Testis (tissue), 2 donors: ENCODE measurements around the gene NAA80.

Experiments used
- POLR2A ChIP-seq: fragments of 450-650 bp; IDR thresholded peaks from one replicate; pipeline ENCODE4 v1.6.1; 2017; ENCODE audit warnings: antibody characterized with exemption, mild to moderate bottlenecking, moderate library complexity
- TF ChIP-seq, protein P1 (sequence below), 3 experiments: fragments of 450-650 bp in 2 of 3; fragments of 200-600 bp in 1 of 3; sonication (generic) in 1 of 3; IDR thresholded peaks; one replicate each; pipeline ENCODE4 v1.5.1; 2016 to 2019; ENCODE audit warnings: antibody characterized with exemption in 3 of 3, mild to moderate bottlenecking in 2 of 3, moderate library complexity in 1 of 3

DNA sequence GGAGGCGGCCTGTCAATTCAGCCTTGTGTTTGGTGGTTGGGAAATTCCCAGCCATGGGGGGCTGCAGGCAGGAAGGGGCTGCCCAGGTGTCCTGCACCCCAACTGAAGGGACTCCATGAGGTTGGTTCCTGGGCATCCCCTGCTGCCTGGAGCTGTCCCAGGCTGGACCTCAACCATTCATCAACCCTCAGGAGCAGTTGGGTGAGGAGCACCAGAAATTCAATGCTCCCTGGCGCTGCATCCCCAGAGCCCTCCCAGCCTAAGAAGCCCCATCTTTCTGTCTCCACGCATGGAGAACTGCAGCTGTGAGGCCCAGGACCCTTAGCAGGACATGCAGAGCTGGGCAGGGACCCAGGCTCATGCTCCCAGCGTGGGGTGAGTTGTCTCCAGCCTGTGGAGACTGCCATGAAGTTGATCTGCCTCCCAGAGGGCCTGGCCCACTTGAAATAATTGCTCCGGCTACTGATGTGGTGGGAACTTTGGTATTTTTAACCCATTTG, 38.2 kb downstream of the NAA80 start:
- TF ChIP-seq, protein P1, sequence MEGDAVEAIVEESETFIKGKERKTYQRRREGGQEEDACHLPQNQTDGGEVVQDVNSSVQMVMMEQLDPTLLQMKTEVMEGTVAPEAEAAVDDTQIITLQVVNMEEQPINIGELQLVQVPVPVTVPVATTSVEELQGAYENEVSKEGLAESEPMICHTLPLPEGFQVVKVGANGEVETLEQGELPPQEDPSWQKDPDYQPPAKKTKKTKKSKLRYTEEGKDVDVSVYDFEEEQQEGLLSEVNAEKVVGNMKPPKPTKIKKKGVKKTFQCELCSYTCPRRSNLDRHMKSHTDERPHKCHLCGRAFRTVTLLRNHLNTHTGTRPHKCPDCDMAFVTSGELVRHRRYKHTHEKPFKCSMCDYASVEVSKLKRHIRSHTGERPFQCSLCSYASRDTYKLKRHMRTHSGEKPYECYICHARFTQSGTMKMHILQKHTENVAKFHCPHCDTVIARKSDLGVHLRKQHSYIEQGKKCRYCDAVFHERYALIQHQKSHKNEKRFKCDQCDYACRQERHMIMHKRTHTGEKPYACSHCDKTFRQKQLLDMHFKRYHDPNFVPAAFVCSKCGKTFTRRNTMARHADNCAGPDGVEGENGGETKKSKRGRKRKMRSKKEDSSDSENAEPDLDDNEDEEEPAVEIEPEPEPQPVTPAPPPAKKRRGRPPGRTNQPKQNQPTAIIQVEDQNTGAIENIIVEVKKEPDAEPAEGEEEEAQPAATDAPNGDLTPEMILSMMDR (IDR thresholded peaks at IDR 0.05), result no peak
- no peak for TF ChIP-seq POLR2A
